Smooth muscle cell (in vitro differentiated cells): Measurements from ENCODE around the gene LRRTM4. TPM values are rescaled to one million over a fixed set of nuclear protein-coding genes. Genes with fewer than 3 reads are reported as not detected.

Experiments
- DNase-seq: peaks from one replicate; lab custom pipeline; 2025; ENCODE audit not compliant: unreplicated experiment; lab: John Stamatoyannopoulos, UW
- H2AFZ ChIP-seq: fragments of 200-600 bp; sonication (generic); 2 replicates; pipeline ENCODE4 v1.6.0; 2016; ENCODE audit warnings: antibody characterized with exemption, low read depth, mild to moderate bottlenecking
- H3F3A ChIP-seq: fragments of 200-600 bp; sonication (generic); 2 replicates; pipeline ENCODE4 v1.6.0; 2017; ENCODE audit warnings: antibody characterized with exemption, low read depth
- H3K27ac ChIP-seq: fragments of 200-600 bp; sonication (generic); 2 replicates; pipeline ENCODE4 v1.5.1; 2016; ENCODE audit warnings: low read depth, mild to moderate bottlenecking
- H3K27me3 ChIP-seq: fragments of 200-600 bp; sonication (generic); 2 replicates; pipeline ENCODE4 v1.6.1; 2016; ENCODE audit warnings: low read depth, mild to moderate bottlenecking
- H3K36me3 ChIP-seq: fragments of 200-600 bp; sonication (generic); 2 replicates; pipeline ENCODE4 v1.5.1; 2016; ENCODE audit warnings: low read depth
- H3K4me1 ChIP-seq: fragments of 200-600 bp; sonication (generic); 2 replicates; pipeline ENCODE4 v1.5.1; 2016; ENCODE audit warnings: low read depth
- H3K4me2 ChIP-seq: fragments of 200-600 bp; sonication (generic); 2 replicates; pipeline ENCODE4 v1.6.0; 2016; ENCODE audit warnings: mild to moderate bottlenecking
- H3K4me3 ChIP-seq: fragments of 200-600 bp; sonication (generic); 2 replicates; pipeline ENCODE4 v1.5.1; 2016; ENCODE audit warnings: mild to moderate bottlenecking
- H3K79me2 ChIP-seq: fragments of 200-600 bp; sonication (generic); 2 replicates; pipeline ENCODE4 v1.6.0; 2016; ENCODE audit warnings: low read depth, mild to moderate bottlenecking
- H3K9ac ChIP-seq: fragments of 200-600 bp; sonication (generic); 2 replicates; pipeline ENCODE4 v1.6.0; 2016; ENCODE audit warnings: low read depth
- H3K9me3 ChIP-seq: fragments of 200-600 bp; sonication (generic); replicated peaks from 2 replicates; pipeline ENCODE4 v1.5.1; 2016; ENCODE audit warnings: low read depth
- H4K20me1 ChIP-seq: fragments of 200-600 bp; sonication (generic); 2 replicates; pipeline ENCODE4 v1.6.0; 2016; ENCODE audit warnings: low read depth
- CTCF ChIP-seq: fragments of 200-600 bp; sonication (generic); IDR thresholded peaks from 2 replicates; pipeline ENCODE4 v1.5.1; 2017; ENCODE audit warnings: borderline replicate concordance, mild to moderate bottlenecking, antibody characterized with exemption; ENCODE audit not compliant: insufficient read depth, poor library complexity, severe bottlenecking
- WGBS: methylation state at CpG from one replicate; pipeline ENCODE4 v1.1.7; 2016; ENCODE audit warnings: low lambda C conversion rate; 5-methylcytosine and 5-hydroxymethylcytosine counted together
- polyA plus RNA-seq: library from polyadenylated mRNA; unstranded; fragments of >200 nt; fragmentation: Nextera tagmentation; extraction: Ambion mirVana; gene quantifications from 2 replicates; pipeline ENCODE4 v1.2.1, GENCODE V29; 2016
- total RNA-seq: library from RNA; depleted of rRNA; stranded (reverse); fragments of >200 nt; gene quantifications from 2 replicates; pipeline ENCODE4 v1.2.3, GENCODE V29; 2014

Gene LRRTM4
- total and polyA plus RNA-seq, 2 experiments from 2014 or later: 1.4 to 5.5 TPM

GRCh38 chr2:77370511-77370910 lies 151.7 kb downstream of the LRRTM4 start:
- H3K4me2 ChIP-seq: no peak overlapping the region
- H2AFZ ChIP-seq: no peak overlapping the region
- no peaks in the 10 kb centered on the region for H4K20me1 ChIP-seq
- no peak for TF ChIP-seq CTCF
- H3K9me3 ChIP-seq: no peaks in the 10 kb centered on the region
- H3K9ac ChIP-seq: no peak overlapping the region
- WGBS: 67% methylated on average over 3 of the region's 3 CpGs
- no peaks in the 10 kb centered on the region for H3K4me1 ChIP-seq
- DNase-seq: no peak
- no peaks in the 10 kb centered on the region for H3K79me2 ChIP-seq
- no peaks in the 10 kb centered on the region for H3K27me3 ChIP-seq
- H3F3A ChIP-seq: no peaks in the 10 kb centered on the region
- no peaks in the 10 kb centered on the region for H3K36me3 ChIP-seq
- no peak overlapping the region for H3K27ac ChIP-seq
- no peak overlapping the region for H3K4me3 ChIP-seq

GRCh38 chr2:77363277-77363676 lies 158.9 kb downstream of the LRRTM4 start:
- WGBS: 85% methylated on average over 5 of the region's 5 CpGs
- H3K27ac ChIP-seq: no peak overlapping the region
- H3K4me2 ChIP-seq: no peak overlapping the region
- H4K20me1 ChIP-seq: no peaks in the 10 kb centered on the region
- no peak overlapping the region for H3K4me3 ChIP-seq
- H3K9me3 ChIP-seq: no peaks in the 10 kb centered on the region
- no peak for DNase-seq
- no peak overlapping the region for H2AFZ ChIP-seq
- H3F3A ChIP-seq: no peaks in the 10 kb centered on the region
- TF ChIP-seq CTCF: no peak
- no peaks in the 10 kb centered on the region for H3K36me3 ChIP-seq
- H3K27me3 ChIP-seq: no peaks in the 10 kb centered on the region
- no peak overlapping the region for H3K9ac ChIP-seq
- no peaks in the 10 kb centered on the region for H3K79me2 ChIP-seq
- H3K4me1 ChIP-seq: no peaks in the 10 kb centered on the region

- DNase-seq: no peak
- Histone ChIP-seq H3K36me3 (no peaks in the 10 kb centered on the region), H2AFZ (no peak overlapping the region), H3F3A (no peaks in the 10 kb centered on the region), H3K4me2 (no peak overlapping the region), H3K9ac (no peak overlapping the region), H3K79me2 (no peaks in the 10 kb centered on the region), H4K20me1 (no peaks in the 10 kb centered on the region), H3K27me3 (no peaks in the 10 kb centered on the region), H3K9me3 (no peaks in the 10 kb centered on the region), H3K4me3 (no peak overlapping the region), H3K27ac (no peak overlapping the region), H3K4me1 (no peaks in the 10 kb centered on the region)
- no peak for TF ChIP-seq CTCF
Measured at GRCh38 chr2:77348821-77349220, 173.4 kb downstream of the LRRTM4 start.

- H3K4me3 ChIP-seq: no peak overlapping the region
- no peaks in the 10 kb centered on the region for H3K4me1 ChIP-seq
- H2AFZ ChIP-seq: no peak overlapping the region
- no peaks in the 10 kb centered on the region for H3K9me3 ChIP-seq
- no peak overlapping the region for H3K4me2 ChIP-seq
- H3K27me3 ChIP-seq: no peaks in the 10 kb centered on the region
- H3K27ac ChIP-seq: no peak overlapping the region
- H3K36me3 ChIP-seq: no peaks in the 10 kb centered on the region
- no peak overlapping the region for H3K9ac ChIP-seq
- no peak for TF ChIP-seq CTCF
- H3F3A ChIP-seq: no peaks in the 10 kb centered on the region
- no peaks in the 10 kb centered on the region for H3K79me2 ChIP-seq
- H4K20me1 ChIP-seq: no peaks in the 10 kb centered on the region
- no peak for DNase-seq
Measured at GRCh38 chr2:77336013-77336412, 186.2 kb downstream of the LRRTM4 start.
